HG02970 (cell line): ENCODE measurements around the gene NEXN.
"Not testable (repeated sequence)": the region's sequence is repeated elsewhere in the genome, so short reads cannot be mapped to it uniquely, and the experiment has no call there.

Source experiments
- ATAC-seq: cut with Tn5 transposase; IDR thresholded peaks from one replicate; pipeline ENCODE4 v1.9.1; 2021; ENCODE audit warnings: mild to moderate bottlenecking, moderate library complexity, moderate number of reproducible peaks; ENCODE audit not compliant: unreplicated experiment, low FRiP score

NEXN gene

GRCh38 chr1:77955709-77956108 lies 67.3 kb downstream of the NEXN start:
- ATAC-seq: no peak

- no peak for ATAC-seq
These were observed 68.0 kb downstream of the NEXN start for GRCh38 chr1:77956464-77956863.

GRCh38 chr1:77958391-77958790 lies 70.0 kb downstream of the NEXN start:
- no peak for ATAC-seq

GRCh38 chr1:77958850-77959249 lies 70.4 kb downstream of the NEXN start:
- no peak for ATAC-seq

GRCh38 chr1:77961392-77961791 lies 73.0 kb downstream of the NEXN start:
- no peak for ATAC-seq

GRCh38 chr1:77966291-77966690 lies 77.9 kb downstream of the NEXN start:
- no peak for ATAC-seq

- no peak for ATAC-seq
These were observed 81.8 kb downstream of the NEXN start for GRCh38 chr1:77970192-77970591.

GRCh38 chr1:77972080-77972479 lies 83.7 kb downstream of the NEXN start:
- ATAC-seq: no peak

- no peak for ATAC-seq
These were observed 87.0 kb downstream of the NEXN start for GRCh38 chr1:77975386-77975785.

GRCh38 chr1:77975907-77976306 lies 87.5 kb downstream of the NEXN start:
- no peak for ATAC-seq

GRCh38 chr1:77976433-77977076 lies 88.1 kb downstream of the NEXN start:
- ATAC-seq: no peak

- no peak for ATAC-seq
These were observed 89.5 kb downstream of the NEXN start for GRCh38 chr1:77977989-77978292.

- peak; percentile 61 for ATAC-seq
These were observed 90.0 kb downstream of the NEXN start for GRCh38 chr1:77978293-77978968.

- peak; percentile 74 for ATAC-seq
These were observed 90.8 kb downstream of the NEXN start, which contains the start of gene FUBP1 for GRCh38 chr1:77978969-77979876. FUBP1 (minus strand) TSS chr1:77979072; CDS start chr1:77979004, 68 bp downstream.

GRCh38 chr1:77983352-77983996 lies 95.0 kb downstream of the NEXN start:
- ATAC-seq: not testable (repeated sequence)

GRCh38 chr1:77983997-77984355 lies 95.6 kb downstream of the NEXN start:
- ATAC-seq: no peak

GRCh38 chr1:77984629-77985028 lies 96.2 kb downstream of the NEXN start:
- ATAC-seq: no peak

- ATAC-seq: no peak
These were observed 98.4 kb downstream of the NEXN start for GRCh38 chr1:77986810-77987209.

GRCh38 chr1:77987919-77988318 lies 99.5 kb downstream of the NEXN start:
- no peak for ATAC-seq

GRCh38 chr1:77989744-77990143 lies 101.3 kb downstream of the NEXN start:
- ATAC-seq: no peak

GRCh38 chr1:77990629-77991204 lies 102.3 kb downstream of the NEXN start:
- no peak for ATAC-seq
